ENCODE data around the gene PHKB. TPM values are rescaled to one million over a fixed set of nuclear protein-coding genes. Genes with fewer than 3 reads are reported as not detected.

The PHKB gene
- total RNA-seq, 1 experiment from 2014 or later, result 38.8 TPM

- Histone ChIP-seq H3K27ac (ENCODE audit: insufficient read length, low read depth, low read length) (no peak overlapping the region), H2BK12ac (ENCODE audit: insufficient read length, low read depth, low read length) (no peak overlapping the region), H3K14ac (ENCODE audit: insufficient read depth, low read length) (no peak overlapping the region), H2BK20ac (ENCODE audit: low read depth, low read length, poor library complexity, severe bottlenecking) (no peak overlapping the region), H3K23ac (ENCODE audit: insufficient read length, low read depth, low read length) (no peak overlapping the region), H4K91ac (ENCODE audit: insufficient read length, low read depth, low read length) (no peak overlapping the region), H4K5ac (ENCODE audit: insufficient read length, low read depth, low read length) (no peak overlapping the region), H3K4ac (ENCODE audit: low read depth, low read length) (no peak overlapping the region), H3T11ph (ENCODE audit: low read length) (no peak overlapping the region), H4K8ac (replicated peaks; ENCODE audit: insufficient read length, low read depth, low read length) (no peak overlapping the region), H4K20me1 (ENCODE audit: control insufficient read depth, insufficient read depth, insufficient read length) (no peaks in the 10 kb centered on the region), H2AK5ac (ENCODE audit: insufficient read length, low read length) (no peak overlapping the region), H2AFZ (ENCODE audit: low read length) (no peak overlapping the region), H3K18ac (ENCODE audit: insufficient read length, low read depth, low read length) (no peak overlapping the region), H3K4me1 (ENCODE audit: insufficient read depth, low read length) (no peaks in the 10 kb centered on the region), H2BK5ac (ENCODE audit: insufficient read length, low read length) (no peak overlapping the region), H2BK120ac (ENCODE audit: low read depth, low read length, poor library complexity, severe bottlenecking) (no peak overlapping the region), H3K9ac (ENCODE audit: extremely low read depth, insufficient read length, low read length) (no peak overlapping the region), H3K56ac (ENCODE audit: insufficient read length, low read depth, low read length) (no peak overlapping the region), H3K23me2 (ENCODE audit: insufficient read length, low read depth, low read length, poor library complexity, severe bottlenecking) (no peaks in the 10 kb centered on the region), H3K27me3 (ENCODE audit: insufficient read depth, low read length) (no peaks in the 10 kb centered on the region), H3K79me2 (ENCODE audit: insufficient read depth, low read length) (no peaks in the 10 kb centered on the region), H2BK15ac (ENCODE audit: low read depth, low read length) (no peak overlapping the region), H3K9me3 (ENCODE audit: control insufficient read depth, low read depth, low read length) (no peaks in the 10 kb centered on the region), H3K79me1 (ENCODE audit: insufficient read depth, low read depth, low read length, poor library complexity, severe bottlenecking) (no peaks in the 10 kb centered on the region), H3K4me2 (ENCODE audit: insufficient read depth, insufficient read length, low read length) (no peak overlapping the region)
- DNase-seq, result no peak
- H3K27ac Mint-ChIP-seq, result no peak overlapping the region
- no peak overlapping the region for H3K4me3 Mint-ChIP-seq
- H3K27me3 Mint-ChIP-seq (ENCODE audit: low read depth), result no peaks in the 10 kb centered on the region; the same call in 1 of the 2 replicates
- TF ChIP-seq CTCF (conservative IDR thresholded peaks at IDR 0.05), result no peak
- H3K4me1 Mint-ChIP-seq, result peaks cover 7 to 15% of the 10 kb centered on the region in 2 experiments
- no CpG with 5 or more reads among the region's 7 CpGs for WGBS (ENCODE audit: extremely low coverage, insufficient read length, low lambda C conversion rate)
- no peaks in the 10 kb centered on the region; a peak in 1 of 7 replicates for H3K36me3 Mint-ChIP-seq (ENCODE audit: insufficient read depth in 1 of 3, low read depth in 3 of 3)
- H3K9me3 Mint-ChIP-seq, result no peaks in the 10 kb centered on the region
These were observed 9.1 kb downstream of the PHKB start for GRCh38 chr16:47470211-47470610.
